ENCODE data around the gene TFIP11.
"Not testable (repeated sequence)": the region's sequence is repeated elsewhere in the genome, so short reads cannot be mapped to it uniquely, and the experiment has no call there.

TFIP11 gene

DNA sequence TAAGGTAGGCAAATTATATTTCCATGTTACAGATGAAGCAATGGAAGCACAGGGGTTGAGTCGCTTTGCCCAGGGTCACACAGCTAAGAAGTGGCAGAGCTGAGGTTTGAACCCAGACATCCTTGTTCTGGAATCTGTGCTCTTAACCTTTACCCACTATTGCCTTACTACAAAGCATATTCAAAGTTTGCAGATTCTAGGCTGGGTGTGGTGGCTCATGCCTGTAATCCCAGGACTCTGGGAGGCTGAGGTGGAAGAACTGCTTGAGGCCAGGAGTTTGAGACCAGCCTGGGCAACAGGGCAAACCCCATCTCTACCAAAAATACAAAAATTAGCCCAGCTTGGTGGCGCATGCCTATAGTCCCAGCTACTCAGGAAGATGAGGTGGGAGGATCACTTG is 27.8 kb upstream of the TFIP11 start:
- FAIRE-seq, result no peak

DNA sequence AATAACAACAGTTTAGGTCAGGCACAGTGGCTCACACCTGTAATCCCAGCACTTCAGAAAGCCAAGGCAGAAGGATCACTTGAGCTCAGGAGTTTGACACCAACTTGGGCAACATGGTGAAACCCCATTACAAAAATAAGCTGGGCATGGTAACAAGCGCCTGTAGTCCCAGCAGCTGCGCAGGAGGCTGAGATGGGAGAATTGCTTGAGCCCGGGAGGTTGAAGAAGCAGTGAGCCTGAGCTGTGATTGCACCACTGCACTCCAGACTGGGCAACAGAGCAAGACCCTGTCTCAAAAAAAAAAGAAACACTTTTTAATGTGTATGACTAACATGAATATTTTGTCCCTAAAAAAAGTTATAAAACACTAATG is 24.5 kb upstream of the TFIP11 start:
- FAIRE-seq, result no peak

DNA sequence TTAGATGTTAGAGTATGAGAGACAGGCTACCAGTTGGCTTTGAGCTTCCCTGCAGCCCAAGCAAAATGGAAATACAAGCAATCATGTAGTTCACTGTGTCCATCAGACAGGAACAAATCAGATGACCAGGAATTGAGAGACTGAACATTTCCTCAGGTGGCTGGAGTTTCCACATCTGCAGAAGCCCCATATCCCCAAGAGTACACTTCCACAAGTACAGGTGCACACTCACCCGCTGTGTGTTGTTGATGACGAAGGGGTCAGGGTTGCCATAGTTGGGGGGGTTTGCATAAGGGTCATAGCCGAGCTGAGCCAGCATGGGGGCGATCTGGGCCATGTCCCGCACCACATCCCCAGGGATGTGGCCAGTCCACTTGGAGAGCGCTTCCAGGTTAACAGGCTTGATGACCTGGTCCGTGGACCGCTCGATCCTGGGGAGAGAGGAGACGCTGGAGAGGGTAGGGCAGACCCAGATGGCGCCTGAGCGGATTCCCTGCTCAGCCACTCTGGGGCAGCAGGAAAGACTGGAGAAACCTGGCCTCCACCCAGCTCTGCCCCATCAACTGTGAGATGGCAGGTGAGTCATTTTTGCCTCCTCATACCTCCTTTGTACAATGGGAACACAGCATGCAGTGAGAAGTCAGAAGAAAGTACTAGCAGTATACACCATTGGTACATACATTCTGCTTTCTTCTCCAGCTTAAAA is 23.9 kb upstream of the TFIP11 start:
- no peak for FAIRE-seq

DNA sequence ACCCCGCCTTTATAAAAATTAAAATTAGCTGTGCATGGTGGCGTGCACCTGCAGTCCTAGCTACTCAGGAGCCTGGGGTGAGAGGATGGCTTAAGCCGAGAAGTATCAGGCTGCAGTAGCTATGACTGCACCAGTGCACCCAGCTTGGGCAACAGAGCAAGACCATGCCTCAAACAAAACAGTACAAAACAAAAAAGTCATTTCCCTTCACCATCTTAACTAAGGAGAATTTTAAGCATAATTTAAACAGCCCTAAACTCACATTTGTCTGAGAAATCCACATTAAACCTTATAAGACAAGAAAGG is 23.3 kb upstream of the TFIP11 start:
- FAIRE-seq, result no peak

DNA sequence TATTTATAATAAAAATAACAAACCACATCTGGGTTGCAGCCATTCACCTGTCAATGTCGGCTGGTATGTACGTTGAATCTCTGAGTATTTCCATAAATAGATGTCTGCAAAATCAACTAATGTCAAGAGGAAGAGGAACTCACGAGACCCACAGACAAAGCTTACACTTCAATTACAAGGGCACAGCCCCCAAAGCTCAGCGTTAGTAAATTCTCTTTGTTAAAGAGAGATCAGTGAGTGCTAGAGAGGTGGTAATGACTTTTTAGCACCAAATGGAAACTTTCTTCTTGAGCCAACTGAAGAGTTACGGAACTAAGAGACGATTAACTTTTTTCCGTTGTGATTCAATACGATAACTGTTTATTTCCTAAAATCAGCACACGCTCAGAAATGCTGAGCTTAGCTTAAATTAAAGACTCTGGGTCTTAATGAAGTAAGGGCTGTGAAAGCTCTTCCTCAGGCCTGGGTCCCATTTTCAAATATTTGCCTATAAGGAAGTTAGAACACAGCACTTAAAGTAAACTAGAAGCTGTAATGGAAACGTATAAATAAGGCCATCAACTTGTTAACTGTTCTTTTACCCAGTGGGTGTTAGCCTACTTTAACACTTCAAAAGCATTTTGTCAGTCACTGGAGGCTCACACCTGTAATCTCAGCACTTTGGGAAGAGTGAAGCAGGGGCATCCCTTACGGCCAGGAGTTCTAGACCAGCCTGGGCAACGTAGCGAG is 22.8 kb upstream of the TFIP11 start:
- FAIRE-seq, result no peak

DNA sequence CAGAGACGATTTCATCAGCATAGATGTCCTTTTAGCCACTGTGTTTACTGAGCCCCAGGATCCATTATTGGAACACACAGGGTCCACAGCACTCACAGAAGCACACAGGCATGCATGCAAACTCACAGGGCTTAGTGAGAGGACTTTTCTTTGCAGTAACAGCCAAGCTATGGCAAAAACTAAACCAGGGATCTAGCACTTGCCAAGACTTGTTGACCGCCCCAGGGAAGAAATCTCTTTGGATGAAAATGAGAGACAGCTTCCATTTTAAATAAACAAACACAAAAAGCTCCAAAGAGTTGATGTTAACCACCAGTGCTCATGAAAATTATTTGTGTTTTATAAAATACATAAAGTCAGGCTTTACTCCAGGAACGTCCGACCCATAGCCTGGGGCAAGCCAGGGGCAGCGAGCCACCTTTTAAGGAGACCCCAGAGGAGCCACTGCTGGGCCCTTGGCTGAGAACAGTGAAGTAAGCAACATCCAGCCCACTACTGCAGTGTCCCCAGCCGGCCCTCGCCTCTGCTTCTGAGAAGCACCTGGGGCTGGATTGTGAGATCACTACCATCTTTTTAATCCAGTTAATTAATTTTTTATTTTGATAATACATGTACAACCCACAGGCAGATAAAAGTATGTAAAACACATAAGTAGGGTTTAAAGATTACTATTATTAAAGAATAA is 22.0 kb upstream of the TFIP11 start:
- FAIRE-seq, result no peak

DNA sequence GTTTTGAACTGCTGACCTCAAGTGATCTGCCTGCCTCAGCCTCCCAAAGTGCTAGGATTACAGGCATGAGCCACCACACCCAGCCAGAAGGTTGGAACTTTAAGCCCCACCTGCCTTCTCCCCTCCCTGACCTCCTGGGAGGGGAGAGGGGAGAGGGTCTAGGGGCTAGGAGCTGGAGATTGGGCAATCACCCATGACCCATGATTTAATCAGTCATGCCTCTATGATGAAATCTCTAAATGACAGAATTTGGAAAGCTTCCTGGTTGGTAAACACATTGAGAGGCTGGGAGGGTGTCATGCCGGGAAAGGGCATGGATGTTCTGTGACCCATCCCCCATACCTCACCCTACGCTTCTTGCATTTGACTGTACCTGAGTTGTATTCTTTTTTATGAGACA is 17.1 kb upstream of the TFIP11 start:
- FAIRE-seq, result no peak

DNA sequence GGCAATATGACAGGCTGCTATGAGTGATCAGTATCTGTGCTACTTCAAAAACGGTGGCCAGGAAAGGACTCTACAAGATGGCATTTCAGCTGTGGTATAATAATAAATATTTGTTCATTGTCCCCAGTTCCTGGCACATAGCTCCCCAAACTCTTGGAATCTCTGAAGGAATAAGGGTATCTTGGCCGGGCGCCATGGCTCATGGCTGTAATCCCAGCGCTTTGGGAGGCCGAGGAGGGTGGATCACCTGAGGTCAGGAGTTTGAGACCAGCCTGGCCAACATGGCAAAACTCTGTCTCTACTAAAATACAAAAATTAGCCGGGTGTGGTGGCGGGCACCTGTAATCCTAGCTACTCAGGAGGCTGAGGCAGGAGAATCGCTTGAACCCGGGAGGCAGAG is 16.2 kb upstream of the TFIP11 start:
- FAIRE-seq, result not testable (repeated sequence)

DNA sequence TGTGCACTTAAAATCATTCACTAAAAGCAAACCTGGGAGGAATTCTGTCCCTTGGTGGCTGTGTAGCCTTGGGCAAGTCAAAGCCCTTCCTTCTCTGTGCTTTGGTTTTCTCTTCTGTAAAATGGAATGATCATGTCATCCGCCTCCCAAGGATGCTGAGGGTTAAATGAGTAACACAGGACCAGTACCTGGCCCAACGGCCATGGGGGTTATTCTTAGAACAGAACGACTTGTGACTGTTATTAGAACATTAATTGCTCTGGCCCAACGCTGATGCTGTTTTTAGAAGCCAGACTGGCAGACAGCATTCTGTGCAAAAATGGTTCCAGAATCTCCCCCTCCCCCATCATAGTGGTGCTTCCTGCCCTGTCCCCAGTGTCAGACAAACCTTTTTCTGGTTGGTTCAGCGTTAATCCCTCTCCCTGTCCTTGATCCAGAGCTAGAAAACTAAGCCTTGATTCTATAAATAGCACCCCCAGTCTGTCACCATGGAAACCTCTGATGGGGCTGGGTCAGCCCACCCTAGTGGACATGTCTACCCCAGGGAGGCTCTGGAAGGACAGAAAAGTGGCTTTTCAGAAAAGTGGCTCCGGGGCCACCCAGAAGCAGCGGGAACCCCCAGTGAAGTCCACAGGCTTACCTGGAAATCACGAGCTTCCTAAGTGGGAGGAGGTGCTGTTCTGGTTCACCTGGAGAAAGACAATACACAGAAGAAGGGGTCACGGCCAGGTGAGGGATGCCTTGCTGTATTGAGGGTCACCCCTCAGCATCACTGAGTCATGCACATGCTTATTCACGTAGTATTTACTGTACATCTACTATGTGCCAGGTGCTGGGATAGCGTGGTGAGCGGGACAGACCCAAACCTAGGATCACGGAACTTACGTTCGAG is 15.5 kb upstream of the TFIP11 start:
- no peak for FAIRE-seq

DNA sequence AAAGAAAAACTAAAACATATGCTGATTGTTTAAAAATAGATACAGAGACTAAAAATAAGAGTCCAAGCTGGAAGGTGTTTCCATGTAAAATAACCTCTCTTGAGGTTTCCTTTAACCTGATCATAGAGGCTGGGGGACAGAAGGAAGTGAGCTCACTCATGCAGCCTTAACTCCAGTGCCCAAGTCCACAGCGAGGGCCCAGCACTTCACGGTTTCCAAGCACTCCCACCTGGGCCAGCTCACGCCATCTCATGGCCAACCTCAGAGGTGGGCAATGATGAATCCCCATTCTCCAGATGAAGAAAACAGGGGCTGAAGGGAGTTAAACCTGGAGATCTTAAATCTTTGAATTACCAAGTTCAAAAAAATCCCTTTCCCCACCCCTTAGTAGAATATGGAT is 14.9 kb upstream of the TFIP11 start:
- no peak for FAIRE-seq

DNA sequence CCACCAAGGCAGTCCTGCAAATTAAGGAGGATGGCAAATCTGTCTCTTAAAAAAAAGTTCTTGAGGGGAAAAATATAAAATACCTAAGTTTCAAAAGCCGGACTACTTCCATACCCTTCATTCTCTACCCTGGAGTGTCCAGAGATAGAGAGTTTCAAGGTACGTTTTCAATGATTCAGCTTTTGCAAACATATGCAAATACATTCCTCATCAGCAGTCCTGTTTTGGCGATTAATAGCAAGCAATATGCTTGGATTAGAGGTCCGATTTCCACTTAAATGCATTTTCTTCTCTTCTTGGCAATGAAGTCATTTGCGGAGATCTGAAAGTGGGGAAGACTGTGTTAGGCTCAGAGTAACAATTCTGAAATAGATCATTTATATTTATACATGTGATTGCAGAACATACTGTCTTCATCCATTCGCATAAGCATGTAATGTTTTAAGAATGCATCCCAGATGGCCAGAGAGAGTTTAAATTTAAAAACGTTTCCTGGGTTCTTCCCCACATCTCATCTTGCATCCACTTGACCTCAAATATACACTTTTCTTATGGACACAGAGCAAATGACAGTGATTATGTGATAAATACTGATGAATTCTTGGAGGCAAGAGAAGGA is 13.8 kb upstream of the TFIP11 start:
- FAIRE-seq, result no peak

DNA sequence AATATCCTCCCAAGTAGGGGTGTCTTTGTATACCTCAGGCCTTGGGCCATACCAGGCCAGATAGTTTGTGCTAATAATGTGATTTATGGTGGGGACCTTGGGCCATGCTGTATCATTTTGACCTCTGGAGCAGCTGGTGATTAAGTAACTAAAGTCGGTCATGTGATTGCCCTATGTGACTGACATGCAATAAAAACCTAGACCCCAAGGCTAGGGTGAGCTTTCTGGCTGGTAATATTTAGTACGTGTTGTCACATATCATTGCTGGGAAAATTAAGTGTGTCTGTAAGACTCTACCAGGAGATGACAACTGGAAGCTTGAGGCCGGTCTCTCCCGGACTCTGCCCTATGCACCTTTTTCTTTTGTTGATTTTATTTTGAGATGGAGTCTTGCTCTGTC is 12.6 kb upstream of the TFIP11 start:
- no peak for FAIRE-seq

DNA sequence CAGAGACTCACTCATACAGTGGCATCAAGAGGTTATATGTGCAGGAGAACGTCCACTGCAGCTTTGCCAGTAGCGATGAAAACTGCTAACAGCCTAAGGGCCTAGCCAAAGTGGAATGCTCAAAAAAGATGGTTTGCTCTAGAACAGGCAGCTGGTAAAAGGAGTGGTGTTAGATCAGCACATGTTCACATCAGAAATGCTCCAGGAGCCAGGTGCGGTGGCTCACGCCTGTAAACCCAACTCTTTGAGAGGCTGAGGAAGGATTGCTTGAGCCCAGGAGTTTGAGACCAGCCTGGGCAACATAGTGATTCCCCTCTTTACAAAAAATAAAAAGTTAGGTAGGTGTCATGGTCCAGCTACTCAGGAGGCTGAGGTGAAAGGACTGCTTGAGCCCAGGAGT is 10.3 kb upstream of the TFIP11 start:
- FAIRE-seq, result no peak

DNA sequence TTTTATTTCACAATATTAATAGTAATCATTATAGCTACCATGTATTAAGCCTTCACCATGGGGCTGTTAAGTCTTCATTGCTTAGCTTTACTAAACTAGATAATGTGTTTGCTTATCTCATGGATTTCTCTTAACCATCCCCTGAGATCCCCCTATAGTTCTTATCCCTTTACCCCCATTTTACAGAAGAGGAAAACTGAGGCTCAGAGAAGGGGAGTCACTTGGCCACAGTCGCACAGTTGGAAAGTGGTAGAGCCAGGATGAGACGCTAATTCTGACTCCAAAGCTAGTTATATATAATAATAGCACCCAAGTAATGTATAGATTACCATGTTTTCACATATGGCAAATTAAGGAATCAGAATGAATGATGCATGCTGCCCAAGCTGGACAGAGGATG is 9.7 kb upstream of the TFIP11 start:
- FAIRE-seq, result no peak

DNA sequence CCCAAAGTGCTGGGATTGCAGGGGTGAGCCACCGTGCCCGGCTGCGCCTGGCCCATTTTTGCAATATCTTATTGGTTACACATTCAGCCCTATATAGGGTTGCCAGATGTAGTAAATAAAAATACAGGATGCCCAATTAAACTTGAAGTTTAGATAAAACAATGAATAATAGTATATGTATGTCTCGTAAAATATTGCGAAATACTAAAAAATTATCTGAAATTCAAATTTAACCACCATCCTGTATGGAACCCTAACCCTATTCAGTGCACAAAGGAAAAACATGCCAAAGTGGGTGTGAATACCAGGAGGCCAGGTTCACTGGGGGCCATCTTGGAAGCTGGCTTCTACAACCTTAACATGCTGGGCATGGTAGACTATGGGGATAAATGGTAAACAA is 5.2 kb upstream of the TFIP11 start:
- FAIRE-seq, result no peak

DNA sequence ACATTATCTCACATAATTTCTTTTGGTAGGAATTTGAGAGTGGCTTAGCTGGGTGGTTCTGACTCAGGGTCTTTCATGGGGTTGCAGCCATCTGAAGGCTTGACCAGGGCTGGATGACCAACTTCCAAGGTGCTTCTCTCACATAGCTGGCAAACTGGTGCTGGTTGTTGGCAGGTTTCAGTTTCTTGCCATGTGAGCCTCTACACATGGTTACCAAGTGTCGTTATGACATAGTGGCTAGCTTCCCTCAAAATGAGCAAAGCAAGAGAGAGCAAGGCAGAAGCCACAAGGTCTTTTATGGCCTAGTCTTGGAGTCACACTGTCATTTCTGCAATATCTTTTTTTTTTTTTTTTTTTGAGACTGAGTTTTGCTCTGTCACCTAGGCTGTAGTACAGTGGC is 4.2 kb upstream of the TFIP11 start:
- no peak for FAIRE-seq

DNA sequence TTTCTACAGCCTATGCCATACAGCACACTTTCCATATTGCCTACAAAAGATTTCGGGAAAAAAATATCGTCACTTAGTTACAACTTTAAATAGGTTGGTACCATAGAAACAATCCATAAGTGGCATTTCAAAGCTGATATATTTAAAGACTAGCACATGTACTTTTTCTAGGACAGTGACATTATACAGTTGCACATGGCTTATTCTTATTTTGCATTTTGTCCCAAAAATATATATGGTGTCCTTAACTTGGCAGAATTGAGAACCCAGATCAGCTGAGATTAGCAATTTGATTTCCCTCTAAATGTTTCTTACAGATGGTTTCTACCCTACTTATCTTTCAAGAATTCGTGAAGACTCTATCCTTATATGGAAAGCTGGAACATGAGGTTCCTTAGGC is 3.7 kb upstream of the TFIP11 start:
- FAIRE-seq, result no peak

DNA sequence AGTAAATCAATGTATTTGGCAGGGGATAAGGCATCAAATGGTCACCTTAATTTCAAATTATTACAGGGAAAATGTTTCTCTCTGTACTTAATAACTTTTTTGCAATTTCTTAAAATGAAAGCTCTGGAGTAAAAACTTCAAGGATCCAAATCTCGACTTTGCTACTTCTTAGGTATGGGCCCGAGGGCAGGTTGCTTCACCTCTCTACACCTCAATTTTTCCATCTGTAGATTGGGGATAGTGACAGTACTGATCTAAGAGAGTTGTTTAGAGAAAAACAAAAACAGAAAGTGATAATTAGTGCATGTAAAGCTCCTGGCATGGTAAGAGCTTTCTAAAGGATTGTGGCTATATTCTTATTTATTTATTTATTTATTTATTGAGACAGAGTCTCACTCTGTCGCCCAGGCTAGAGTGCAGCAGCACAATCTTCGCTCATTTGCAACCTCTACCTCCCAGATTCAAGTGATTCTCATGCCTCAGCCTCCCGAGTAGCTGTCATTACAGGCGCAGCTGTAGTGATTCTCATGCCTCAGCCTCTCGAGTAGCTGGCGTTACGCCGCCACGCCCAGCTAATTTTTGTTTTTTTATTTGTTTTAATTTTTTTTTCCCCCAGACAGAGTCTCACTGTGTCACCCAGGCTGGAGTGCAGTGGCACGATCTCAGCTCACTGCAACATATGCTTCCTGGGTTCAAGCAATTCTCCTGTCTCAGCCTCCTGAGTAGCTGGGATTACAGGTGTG is 2.3 kb upstream of the TFIP11 start:
- FAIRE-seq, result no peak

DNA sequence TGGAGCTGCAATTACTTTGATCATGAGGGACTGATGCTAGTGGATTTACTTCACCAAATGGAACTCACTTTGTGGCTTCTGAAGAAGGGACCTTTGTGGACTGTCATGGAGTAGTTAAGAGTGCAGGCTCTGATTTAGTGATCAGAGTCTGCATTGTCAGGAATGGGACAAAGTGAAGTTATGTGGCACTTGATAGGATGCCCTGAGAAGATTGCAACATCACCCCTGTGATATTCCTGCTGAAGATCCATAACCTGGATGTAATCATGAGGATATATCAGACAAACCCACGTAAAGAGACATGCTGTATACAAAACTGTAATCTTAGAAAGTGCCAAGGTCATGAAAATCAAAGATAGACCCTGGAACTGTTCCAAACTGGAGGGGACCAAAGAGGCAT is 1.6 kb upstream of the TFIP11 start:
- no peak for FAIRE-seq

DNA sequence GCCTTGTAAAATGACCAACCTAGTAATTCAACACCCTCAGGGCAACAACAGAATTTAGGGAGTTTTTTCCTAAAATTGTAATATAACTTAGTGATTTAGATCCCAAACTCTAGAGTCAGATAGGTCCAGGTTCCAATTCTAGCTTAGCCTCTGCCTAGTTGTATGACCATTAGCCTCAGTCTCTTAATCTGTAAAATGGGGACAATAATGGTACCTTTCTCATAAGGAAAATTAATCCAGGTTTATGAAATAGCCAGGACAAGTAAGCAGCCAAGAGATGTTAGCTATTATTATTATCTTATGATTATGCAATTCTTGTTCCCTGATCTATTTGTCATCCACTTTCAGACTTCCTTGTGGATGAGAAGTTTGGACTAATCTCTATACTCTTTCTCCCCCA is 4.1 kb downstream of the TFIP11 start:
- FAIRE-seq, result no peak

DNA sequence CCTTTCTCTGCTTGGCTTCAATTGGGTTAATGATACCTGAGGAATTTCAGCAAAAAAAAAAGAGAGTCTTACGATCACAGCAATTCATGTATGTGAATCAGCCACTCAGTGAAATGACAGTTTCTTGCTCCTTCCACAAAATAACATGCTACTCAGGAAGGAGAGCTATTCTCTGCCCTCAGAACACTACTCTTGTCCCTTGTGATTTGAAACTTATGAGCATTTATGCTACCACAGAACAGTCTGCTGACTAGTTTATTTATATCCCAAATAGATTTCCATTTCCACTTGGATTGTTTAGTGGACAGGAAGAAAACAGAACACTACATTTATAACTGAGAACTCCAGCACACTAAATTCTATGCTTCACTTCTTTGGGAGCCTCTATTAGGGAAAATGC is 8.5 kb downstream of the TFIP11 start:
- FAIRE-seq, result no peak
